Stimulated activated CD4-positive, alpha-beta T cell treated with anti-CD3 and anti-CD28 coated beads, Interleukin-4, amount 100 ng/mL, for 48 hours (primary cell): ENCODE measurements around the gene DCDC2C.
"Not testable (repeated sequence)": the region's sequence is repeated elsewhere in the genome, so short reads cannot be mapped to it uniquely, and the experiment has no call there.

ENCODE experiments used
- DNase-seq, 2 donors: peaks; one replicate each; pipeline ENCODE4 v3.0.0-alpha.2; 2020; ENCODE audit warnings: low read depth in 2 of 2

The DCDC2C gene

DNA sequence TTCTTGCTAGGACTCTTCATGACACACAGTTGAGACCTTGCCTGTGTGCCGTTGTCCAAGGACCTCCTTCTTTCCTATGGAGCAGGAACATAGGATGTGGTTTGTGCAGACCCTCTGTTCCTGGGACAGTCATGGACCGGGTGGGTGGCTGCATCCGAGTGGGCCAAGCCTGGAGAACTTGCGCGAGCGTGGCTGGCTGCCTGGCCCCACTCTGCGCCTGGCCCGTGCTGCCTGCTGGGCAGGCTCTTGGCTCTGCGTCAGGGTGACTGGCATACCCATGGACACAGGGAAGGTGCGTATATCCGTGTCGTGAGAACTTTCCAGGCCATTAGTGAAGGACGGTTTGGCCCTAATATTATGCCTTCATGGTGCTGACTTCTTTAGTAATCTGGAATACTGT is 68.2 kb downstream of the DCDC2C start:
- no peak for DNase-seq

DNA sequence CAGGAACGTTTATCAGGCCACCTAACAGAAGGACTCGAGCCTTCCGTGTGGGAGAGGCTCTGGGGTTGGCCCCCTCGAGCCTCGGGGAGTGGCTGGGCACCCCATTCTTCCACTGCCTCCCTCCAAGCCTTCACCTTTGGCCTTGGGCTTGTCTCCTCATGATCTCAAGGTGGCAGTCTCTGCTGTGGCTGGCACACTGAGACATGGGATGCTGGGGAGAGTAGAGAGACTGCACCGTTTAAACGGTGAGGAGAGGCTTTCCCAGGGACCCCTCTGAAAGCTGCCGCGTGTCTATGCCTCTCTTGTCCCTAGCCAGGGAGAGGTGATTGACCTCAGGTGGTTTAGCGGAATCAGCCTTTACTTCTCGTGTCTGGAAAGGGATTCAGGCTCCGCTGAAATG is 71.0 kb downstream of the DCDC2C start:
- no peak for DNase-seq

DNA sequence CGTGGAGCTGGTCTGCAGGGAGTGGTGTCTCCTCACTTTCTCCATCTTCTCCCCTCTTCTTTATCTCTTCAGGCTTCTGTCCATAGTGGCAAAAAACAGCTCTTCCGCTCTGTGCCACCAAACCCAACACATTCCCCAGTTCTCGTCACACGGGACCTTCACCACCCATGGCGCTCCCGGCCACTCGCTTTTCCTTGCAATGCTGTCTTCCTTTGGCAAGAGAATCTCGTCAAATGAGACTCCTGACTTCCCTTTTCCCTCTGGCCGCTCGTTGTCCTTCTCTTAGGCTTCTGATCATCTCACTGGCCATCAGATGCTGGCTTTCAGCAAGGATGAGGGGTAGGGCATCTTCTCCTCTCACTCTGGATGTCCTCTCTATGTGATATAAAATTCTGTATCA is 72.9 kb downstream of the DCDC2C start:
- no peak for DNase-seq

DNA sequence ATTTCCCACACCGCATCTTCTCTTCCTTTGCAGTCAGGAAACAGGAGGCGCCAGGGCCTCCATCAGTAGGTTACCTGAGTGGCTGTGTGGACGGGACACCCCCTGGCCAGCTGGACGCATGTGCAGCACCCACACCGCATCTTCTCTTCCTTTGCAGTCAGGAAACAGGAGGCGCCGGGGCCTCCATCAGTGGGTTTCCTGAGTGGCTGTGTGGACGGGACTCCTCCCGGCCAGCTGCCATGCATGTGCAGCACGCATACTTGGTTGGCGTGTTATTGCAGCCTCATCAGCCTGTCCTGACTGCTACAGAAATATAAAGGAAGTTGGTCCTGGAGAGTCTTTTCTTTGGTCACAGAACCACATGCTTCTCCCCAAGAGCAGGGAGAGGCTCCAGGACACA is 74.6 kb downstream of the DCDC2C start:
- no peak for DNase-seq

DNA sequence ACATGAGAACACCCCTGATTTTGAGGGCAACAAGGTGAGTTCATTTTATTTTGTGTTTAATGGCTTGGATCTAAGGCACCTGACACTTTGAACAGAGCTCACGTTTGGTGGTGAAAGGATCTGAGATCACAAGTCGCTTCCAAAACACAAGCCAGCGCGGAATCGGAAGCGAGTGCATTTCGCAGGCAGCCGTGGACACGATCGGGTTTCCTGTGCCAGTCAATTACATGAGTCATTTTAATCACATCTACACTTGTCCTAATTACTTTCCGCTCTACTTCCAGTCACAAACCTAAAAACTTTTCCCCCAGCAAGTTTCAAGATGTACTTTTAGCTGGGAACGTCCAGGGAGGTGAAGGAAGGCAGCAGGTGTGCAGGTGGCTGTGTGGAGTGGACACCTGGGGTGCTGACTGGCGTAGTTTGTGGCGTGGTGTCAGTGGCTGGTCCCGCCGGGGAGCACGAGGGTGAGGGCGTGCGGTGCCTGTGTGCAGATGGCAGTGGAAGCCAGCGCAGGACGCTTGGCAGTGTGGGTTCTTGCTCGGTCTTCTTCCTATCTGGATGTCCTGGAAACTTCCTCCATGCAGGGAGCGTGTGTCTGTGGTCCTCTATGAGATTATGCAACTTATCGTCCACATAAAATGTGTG is 75.6 kb downstream of the DCDC2C start:
- DNase-seq = no peak

DNA sequence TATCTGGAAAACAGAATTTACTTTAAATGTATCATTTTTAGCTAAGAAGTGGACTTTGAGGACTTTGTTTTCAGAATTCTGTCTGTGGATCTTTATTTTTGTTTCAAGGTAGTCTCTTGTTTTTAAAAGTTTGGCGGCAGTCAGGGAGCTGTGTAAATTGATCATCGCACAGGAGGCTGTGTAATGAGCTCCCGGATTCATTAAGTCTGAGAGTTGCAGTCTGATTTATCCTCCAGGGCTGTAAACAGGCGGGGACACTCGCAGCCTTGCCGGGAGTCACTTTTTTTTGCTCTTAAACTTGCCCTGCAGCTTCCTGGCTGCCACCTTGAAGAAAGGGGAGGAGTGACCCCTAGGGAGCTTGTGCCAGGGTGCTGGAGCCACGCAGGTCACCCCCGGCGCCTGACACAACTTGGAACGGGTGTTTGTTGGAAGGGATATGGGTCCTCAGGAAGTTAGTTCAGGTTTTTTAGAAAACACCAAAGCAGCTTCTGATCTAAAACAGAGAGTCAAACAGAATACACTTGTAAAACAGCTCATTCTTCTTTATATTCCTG is 76.2 kb downstream of the DCDC2C start:
- no peak for DNase-seq

DNA sequence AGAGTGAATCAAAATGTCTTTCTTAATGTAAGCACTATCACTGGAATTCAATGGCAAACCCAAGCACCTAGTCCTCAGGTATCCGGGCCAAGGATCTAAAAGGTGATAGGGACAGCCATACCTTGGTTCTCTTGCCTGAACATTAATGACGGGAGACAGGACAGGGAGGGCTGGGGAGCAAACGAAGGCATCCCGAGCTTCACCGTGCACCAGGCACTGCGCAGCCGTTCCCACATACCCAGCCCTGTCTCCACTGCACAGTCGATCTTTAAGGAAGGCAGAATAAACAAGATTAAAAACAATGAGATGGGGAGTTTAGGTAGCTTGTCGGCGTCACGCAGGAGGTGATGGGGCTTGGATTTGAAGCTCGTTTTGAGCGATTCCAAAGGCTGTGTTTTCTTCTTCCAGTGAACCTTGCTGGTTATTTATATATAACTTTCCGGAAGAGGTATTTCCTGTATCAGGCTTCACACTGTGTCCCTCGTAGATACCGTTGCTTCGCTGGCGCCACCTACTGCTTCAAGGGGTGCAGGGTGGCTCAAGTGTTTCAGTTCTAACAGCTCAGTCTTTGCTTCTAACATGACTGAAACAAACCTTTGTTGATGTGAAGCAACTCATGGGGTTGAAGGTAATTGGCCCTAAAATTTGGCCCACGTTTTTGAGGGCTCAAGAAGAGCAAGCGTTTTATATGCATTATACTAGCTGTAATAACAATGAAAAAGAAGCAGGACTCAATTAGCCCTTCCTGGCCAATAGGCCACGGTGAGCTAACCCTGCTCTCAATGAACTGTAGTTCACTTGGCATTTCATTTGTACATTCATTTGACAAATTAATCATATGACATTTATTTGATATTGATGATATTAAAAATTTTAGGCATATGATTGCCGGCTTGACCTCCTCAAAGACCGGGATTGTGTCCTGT is 77.4 kb downstream of the DCDC2C start:
- peak; percentile 41 to 49 for DNase-seq

DNA sequence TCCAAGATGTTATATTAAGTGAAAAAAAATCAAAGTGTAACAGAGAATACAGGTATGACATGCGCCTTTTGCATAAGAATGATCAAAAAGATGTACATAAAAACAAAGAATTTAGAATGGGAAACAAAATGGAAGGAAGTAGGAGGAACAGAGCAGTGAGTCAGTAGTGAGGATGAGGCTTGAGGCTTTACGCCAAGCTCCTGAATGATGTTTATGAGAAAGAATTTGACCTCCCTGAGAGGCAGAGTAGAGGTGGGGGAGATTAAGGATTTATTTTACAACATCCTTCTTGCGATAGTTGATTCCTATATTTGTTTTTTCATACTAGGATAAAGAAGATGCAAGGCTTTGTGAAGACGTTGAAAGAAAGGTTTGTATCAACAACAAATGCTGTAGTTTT is 81.4 kb downstream of the DCDC2C start:
- DNase-seq = no peak

DNA sequence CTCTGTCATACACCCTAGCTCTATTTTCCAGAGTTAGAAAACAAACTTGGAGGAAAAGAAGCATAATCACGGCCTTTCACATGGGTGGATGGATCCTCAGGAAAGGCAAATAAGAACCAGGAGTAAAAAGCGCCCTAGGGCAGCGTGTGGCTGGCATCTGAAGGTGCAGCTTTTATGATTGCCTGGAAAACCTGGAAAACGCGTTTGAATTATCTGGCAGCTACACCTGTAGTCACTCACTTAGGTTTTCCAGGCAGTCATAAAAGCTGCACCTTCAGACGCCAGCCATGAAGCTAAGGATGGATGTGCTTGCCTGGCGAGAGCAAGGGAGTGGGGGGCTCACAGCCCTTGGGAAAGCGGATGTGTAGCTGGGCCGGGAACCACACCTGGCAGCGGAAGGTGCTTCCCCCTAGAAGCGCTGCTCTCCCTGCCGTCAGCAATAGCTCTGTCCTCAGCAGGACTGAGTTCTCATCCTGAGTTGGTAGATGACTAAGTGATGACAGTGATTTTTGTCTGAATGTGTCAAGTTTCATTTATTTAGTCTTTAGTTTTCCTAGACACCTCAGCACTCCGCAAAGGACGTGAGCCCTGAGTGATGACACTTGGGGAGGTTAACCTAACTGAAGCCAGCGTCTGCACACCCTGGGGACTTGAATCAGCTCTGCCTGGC is 82.0 kb downstream of the DCDC2C start:
- no peak for DNase-seq

DNA sequence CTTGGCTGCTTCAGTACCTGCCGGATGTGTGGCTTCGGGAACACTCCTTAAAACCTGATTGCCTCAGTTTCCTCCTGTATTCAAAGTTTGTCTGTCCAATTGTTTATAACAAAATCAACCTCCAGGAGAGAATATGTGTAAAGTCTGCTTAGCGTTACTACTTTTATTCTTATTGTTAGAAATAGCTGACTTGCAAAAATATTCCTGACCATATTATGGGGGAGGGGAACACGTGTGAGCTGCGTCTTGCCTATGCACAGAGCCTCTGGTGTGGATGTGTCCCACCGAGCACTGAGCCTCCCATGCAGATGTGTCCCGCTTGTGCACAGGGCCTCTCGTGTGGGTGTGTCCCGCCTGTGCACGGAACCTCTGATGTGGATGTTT is 82.5 kb downstream of the DCDC2C start:
- no peak for DNase-seq

DNA sequence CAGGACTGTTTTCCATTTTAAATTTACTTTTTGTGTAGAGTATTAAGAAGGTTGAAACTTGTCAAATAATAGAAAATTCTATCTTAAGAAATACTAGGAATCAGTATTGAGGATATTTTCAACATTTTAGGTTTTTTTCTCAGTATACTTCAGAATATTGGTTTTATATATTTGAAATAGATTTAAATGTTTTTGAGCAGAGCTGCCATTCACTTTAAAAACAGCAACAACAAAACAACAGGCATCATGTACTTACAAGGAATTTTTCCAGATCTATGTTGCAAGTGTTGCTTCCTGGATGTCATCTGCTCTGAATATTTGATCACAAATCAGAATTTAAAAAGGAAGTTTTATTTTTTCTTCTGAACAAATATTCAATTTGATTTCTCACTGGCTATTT is 84.4 kb downstream of the DCDC2C start:
- no peak for DNase-seq

DNA sequence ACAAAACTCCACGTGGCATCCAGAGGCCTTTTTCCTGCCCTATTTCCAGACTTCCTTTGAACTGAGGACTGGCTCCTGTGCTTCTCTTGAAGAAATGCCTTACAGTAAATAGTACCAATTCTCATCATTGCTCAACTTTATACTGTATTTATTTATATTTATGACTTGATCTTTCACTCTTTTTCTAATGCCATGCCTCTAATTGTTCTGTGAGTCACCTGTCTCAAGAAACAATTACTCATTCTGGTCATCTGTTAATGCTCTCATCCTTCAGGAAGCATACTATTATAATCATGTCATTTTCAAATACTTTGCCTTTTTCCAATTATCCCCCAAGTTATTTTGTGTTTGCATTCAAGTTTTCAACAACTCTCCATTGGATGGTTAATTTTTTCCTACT is 85.9 kb downstream of the DCDC2C start:
- DNase-seq = no peak

DNA sequence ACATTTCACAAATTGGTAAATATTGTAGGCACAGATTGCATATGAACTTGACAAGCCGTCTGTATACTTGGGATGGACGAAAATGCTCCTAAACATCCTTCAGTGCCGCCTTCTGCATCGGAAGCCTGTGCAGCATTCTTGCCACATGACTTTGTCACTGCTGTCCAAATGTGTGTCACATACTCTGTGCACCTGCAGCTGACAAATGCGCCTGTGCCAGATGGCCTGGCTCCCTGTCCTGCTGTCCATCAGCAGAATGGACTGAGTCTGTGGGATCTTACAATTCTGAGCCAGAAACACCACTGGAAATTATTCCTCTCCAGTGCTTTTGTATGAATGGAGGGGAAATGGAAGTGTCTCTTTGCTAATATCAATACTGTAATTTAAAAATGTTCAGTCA is 89.9 kb downstream of the DCDC2C start:
- no peak for DNase-seq

DNA sequence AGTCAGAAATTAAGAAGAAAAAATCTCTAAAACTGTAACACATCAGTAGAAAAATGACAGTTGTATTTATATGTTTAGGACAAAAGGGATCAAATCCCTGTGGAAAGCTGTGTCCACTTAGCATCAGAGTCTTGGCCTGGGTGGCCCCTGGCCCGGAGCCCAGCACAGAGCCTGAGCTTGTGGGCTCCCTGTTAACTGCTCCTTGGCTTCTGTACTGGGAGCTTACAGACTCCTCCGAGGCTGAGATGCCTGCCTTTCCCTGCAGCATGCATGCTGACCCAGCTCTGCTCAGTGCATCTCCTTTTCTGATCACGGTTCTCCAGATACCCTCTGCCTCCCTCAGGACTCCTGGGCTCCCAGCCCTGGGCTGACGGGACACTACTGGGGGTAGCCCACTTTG is 98.1 kb downstream of the DCDC2C start:
- no peak for DNase-seq

DNA sequence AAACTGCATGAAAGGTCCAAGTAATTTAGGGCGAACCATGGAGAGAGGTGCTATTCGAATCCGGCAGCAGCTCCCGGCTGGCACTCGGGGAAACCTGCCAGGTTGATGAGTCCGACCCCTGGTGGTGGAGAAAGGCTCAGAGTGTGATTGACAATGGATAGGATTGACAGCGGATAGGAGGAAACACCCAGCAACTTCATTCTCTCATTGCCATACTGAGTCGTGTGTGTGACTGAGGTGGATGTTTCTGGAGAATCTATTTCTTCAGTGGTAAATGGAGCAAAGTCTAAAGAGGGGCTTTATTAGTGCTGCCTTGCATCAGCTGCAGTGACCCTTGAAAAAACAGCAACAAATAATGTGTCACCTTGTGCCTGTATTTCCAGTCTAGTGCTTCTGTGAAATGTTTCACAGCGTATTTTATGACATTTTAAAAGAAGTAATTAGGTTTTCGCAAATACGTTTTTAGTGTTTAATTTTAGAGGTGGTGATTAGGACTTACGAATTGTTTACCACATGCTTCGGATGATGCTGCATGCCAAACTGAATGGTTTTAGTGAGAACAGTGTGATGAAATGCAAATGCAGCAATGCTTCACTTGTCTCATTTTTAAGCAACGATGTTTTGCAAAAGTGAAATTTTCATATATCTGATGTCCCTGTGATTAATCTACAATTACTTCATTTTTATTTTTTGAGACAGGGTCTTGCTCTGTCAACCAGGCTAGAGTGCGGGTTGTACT is 102.0 kb downstream of the DCDC2C start:
- no peak for DNase-seq

DNA sequence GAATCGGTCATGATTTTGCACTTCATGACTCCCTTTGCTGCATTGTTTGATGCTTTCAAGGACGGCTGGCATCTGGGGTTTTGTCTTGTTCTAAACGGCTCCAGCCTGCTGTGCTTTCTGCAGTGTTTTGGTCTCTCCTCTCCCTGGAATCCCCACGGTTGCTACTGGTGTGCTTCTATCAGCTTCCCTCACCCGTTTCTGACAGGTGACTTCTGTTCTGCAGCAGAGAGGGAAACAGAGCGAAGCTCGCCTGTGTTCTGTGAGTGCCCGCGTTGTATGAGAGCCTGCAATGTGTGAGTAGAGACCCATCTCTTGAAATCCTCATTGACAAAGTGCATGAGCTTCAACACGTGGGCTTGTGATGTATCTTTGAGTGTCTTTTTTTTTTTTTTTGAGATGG is 102.8 kb downstream of the DCDC2C start:
- no peak for DNase-seq

DNA sequence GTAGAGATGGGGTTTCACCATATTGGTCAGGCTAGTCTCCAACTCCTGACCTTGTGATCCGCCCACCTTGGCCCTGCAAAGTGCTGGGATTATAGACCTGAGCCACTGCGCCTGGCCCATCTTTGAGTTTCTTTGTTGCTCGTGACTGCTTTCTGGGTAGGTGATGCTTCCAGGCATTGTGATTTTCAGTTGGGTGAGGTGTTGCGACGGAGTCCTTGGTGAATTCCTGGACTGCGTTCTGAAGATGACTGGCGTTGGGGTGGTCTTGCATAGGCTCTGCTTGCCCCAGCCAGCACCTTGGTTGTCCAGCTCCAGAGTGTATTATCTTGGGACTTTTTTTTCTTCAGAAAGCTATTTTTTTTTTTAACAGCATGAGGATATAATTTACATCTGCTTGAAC is 103.4 kb downstream of the DCDC2C start:
- DNase-seq = no peak

DNA sequence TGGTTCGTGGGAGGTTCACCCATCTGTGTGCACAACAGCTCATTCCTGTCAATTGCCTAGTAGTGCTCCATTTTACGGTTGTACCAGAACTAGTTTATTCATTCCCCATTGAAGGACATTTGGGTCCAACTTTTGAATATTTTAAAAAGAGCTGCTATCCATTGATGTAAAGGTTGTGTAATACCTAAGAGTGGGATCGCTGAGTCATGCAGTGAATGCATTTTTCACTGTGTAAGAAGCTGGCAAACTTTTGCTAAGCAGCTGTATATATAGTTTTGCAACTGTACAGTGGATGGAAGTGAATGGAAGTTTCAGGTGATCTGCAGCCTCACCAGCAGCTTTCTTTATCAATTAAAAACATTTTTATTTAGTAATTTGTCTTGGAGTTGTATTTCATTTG is 104.5 kb downstream of the DCDC2C start:
- no peak for DNase-seq

DNA sequence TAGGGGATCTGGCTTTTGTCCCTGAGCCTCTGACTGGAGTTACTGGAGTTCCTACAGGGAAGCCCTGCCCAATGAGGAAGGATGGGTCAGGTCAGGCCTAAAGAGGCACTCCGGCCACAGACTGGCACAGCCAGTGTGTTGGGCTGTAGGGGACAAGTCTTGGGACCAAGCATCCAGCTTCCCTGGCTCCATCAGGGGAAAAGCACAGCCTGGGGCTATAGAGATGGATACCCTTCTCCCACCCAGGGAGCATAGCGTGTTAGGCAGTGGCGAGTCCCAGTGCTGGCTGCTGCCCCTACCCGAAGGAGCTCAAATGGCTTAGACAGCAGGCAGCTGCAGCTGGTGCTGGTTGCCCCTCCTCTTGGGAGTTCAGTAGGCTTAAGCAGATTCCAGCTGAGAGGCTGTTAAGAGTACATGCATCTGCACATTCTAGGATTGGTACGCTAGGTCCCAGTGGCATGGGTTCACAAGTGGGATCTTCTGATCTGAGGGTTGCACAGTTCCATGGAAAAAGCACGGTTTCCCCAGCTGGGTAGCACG is 111.4 kb downstream of the DCDC2C start:
- no peak for DNase-seq

DNA sequence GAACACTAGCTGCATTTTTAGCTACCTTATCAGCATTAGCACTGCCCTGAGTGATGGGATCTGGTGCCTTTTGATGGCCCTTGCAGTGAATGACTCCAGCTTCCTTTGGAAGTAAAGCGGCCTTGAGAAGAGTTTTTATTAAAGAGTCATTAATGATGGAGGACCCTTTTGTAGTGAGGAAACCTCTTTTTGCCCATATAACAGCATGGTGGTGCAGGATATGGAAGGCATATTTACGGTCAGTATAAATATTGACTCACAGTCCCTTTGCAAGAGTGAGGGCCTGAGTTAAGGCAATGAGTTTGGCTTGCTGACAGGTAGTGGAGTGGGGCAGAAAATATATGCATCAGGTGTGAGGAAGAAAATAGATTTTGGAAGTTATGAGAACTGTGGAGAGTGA is 113.8 kb downstream of the DCDC2C start:
- DNase-seq = not testable (repeated sequence)

DNA sequence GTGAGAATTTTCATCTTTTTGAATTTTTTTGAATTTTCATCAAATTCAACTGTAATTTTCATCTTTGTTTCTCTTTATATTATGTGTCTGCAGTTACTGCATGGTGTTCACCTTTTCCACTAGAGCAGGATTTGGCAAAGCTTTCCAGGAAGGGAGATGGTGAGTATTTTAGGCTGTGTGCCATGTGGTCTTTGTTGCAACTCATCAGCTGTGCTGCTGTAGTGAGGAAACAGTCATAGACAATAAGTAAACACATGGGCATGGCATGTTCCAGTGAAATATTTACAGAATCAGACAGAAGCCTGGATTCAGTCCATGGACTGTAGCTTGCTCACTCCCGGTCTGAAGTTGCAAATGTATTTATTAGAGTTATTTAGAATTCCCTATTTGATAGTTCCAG is 120.4 kb downstream of the DCDC2C start:
- DNase-seq = no peak
